Hematopoietic multipotent progenitor cell treated with erythropoietin and hydrocortisone succinate and interleukin-3 and kit ligand, for 8 days (in vitro differentiated cells): ENCODE data around the gene AJAP1.

Experiments used
- DNase-seq: peaks from one replicate; pipeline ENCODE4 v3.0.0-alpha.2; 2015

The AJAP1 gene

DNA sequence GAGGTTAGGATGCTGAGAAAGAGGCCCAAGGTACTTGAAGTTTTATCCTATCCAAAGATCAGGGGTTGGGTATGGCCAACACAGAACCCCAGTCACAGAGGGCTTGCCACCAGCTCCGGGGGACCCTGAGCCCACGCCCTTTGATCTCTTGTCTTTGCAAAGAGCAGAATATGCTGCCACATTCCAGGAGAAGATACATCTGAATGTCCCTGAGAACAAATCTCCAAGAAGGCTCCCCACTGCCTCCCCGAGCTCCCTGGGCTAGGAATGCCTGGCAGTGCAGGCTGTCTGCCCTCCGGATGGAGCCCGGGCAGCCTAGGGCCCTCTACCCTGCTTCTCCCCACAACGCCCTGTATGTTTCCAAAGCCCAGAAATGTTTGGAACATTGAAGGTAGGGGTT is 49.2 kb downstream of the AJAP1 start:
- DNase-seq: no peak

DNA sequence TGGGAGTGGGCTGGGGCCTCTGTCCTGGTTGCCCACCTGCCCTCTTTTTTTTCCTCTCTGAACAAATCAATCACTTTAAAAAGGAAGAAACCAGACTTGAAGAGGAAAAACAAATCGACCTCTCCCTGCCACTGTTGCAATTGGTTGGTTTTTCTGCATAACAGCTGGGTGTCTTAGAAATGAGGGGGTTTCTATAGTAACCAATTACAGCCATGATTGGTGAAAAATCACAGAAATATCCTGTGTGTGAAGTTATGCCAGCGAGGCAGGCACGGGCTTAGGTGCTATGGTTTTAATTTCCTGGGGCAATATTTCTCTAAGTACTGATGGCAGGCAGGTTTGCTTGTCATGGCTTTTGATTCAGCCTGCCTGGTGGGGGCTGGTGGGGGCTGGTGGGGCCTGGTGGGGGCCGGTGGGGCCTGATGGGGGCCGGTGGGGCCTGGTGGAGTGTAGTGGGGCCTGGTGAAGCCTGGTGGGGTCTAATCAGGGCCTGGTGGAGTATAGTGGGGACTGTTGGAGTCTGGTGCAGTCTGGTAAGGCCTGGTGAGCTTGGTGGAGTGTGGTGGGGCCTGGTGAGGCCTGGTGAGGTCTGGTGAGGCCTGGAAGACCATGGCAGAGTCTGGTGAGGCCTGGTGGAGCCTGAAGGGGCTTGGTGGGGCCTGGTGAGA is 54.6 kb downstream of the AJAP1 start:
- no peak for DNase-seq

DNA sequence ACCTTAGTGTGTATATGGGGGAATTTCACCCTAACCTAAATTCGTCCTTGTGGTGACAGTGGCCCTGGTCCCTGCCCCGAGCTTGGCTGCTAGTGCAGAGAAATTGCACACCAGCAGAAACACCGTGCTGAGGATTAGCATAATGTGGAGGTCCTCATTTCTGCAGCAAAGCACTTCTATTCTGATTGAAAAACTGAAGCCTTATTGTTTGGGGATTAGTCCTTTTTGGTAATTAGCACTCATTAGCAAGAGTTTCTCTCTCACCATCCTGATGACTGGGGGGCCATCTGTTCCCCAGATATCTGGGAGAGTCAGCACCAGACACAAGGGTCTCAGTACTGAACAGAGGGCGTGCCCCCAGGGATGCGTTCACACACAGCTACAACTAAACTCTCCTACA is 55.2 kb downstream of the AJAP1 start:
- DNase-seq: no peak

DNA sequence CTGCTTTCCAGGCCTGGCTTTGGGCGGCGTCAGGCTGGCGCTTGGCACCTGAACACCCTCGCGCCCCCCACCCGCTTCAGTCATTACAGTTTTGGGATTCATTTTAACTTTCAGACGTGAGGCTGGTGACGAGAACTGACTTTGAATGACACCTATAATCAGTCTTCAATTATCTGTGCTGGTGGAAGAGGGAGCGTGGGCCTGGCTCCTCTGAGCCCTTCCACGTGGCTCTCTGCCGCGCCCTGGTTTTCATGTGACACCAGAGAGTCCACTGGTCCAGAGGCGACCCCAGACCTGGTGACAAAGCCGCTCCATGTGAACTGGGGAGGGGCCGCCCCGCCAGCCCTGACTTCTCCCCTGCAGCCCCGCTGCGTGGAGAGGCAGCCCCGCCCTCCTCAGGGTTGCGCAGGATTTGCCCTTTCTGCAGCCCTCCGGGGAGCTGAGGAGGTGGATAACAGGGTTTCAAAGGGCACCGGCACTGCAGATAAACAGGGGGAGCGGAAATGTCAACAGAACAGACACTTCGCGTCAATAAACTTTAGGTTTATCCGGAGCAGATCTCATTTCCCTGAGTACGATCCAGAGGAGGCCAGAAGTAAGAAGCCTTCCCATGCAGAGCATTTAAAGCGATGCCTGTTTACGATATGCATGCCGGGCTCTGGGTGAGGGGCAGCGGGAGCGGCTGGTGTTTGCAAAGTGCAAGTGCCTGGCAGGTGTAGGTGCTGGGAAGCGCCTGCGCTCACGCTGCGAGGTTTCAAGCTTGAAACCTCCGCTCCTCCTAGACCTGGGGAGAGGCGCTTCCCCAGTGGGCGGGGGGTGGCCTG is 56.4 kb downstream of the AJAP1 start:
- DNase-seq: no peak

DNA sequence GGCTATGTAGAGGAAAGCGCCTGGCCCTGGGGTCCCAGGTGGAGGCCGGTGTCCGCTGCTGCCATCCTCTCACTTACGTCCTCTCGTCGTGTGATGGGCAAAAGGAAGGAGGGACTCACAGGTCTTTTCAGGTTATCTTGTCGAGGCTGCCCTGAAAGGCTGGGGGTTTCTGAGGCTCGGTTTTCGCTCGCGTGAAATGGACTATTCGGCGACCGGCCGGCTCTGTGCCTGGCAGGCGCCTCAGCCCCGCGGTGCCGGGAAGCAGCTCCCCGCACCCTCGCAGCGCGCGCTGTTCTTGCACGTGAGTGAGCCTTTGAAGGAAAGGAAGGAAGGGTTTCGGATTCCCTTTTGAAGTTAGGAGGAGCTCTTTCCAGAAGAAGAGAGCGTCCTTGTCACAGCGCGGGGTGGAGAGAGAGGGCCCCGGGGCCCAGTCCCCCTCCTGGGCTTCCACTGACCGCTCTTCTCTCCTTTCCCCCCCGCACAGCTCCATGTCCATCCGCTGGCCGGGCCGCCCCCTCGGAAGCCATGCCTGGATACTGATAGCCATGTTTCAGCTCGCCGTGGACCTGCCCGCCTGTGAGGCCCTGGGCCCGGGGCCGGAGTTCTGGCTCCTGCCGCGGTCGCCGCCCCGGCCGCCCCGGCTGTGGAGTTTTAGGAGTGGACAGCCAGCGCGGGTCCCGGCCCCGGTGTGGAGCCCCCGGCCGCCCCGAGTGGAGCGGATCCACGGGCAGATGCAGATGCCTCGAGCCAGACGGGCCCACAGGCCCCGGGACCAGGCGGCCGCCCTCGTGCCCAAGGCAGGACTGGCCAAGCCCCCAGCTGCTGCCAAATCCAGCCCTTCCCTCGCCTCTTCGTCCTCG is 57.2 kb downstream of the AJAP1 start:
- DNase-seq: no peak

DNA sequence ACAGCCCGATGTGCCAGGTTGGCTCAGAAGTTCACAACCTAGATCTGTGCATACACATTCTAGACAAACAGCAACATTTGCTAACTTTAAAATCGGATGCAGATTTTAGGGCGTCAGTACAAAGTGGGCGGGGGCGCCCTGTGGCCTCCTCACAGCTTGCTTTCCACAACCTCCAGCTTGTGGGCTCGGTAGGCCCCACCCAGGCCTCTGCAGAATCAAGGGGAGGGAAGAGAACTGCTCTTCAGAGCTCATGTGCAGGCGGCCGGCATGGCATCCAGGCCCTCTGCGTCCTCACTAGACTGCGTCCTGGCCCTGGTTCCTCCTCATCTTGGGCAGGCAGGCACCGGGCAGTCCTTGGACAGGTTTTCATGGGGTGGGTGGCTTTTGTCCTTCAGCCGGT is 59.3 kb downstream of the AJAP1 start:
- no peak for DNase-seq

DNA sequence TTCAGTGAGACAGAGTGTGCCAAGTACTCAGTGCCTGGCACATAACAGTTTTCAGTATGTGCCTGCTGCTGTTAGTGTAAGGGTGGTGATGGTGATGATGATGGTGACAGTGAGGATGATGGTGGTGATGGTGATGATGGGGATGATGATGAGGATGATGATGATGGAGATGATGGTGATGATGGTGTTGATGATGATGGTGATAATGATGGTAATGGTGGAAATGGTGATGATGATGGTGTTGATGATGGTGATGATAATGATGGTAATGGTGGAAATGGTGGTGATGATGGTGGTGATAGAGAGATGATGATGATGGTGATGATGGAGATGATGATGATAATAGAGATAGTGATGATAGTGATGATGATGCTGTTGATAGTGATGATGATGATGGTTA is 62.0 kb downstream of the AJAP1 start:
- DNase-seq: no peak

DNA sequence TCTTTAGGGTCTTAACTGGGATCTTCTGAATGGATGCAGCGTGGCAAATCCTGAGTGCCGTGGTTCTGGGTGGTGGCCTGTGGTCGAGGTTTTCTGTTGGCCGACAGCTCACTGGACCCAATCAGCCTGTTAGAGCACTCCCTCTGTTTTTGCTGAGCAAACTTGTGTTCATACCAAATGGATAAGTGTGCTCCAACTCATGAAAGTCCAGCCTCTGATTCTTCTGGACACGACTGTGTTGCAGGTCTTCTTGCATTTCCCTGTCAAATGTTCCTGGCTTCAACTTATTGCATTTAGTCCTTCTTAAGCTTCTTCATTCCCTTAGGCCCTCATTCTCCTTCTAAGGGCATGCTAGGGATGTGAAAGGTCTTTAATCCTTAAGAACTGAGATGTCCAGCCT is 63.7 kb downstream of the AJAP1 start:
- DNase-seq: no peak

DNA sequence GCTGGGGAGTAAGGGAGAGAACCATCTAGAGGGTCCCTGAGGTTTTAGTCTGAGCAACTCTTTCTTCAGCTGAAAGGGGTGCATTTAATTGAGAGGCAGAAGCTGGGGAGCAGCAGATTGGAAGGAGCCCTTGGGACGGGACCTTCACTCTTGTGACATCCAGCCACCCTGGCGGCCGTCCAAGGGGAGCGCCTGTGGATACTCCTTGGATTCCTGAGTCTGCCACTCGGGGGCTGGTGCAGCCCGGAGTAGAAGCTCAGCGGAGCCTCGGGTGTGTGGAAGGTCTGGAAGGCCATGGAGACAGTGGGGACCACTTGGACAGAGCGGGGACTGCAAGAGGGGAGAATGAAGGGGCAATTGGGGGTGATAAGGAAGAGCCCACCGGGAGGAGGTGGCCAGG is 68.7 kb downstream of the AJAP1 start:
- DNase-seq: no peak

DNA sequence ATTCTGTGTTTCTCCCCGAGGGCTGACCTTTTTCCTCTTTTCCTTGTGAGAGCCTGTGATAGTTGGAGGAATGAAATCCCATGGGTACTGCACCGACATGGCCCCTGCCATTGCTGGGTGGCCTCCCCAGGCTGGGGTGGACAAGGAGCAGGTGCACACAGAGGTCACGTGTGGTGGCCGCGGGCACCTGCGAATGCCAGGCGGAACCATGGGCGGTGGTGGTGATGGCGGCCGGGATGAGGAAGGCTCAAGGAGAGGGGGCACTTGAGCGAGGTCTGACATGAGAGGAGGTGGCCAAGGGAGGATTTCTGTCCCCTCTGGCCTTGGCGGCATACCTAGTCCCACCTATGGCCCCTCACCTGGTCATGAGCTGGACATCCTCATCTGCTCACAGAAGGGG is 69.6 kb downstream of the AJAP1 start:
- DNase-seq: no peak

DNA sequence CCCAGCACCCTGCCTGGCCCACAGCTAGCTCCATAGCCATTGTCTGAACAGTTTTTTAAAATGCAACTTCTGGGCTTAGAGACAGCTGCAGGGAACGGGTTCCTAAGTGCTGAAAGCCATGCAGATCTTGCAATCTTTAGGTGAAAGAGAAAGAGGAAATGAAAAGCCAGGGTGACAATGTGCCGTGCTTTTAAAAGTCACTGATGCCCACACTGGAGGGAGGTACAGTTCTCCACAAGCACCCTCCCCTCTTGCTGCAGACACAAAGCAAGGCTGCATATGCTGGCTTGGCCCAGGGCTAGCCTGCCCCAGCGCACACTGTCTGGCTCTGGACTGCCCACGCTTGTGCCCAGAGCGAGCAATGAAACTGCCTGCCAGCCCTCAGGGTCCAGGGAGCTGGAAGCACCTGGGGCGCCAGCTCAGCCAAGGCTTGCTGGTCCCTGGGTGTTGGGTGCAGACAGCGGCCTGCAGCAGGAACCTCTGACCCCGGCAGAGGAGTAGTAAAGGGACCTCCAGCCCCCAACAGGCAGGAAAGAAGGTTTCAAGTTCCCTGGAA is 70.4 kb downstream of the AJAP1 start:
- no peak for DNase-seq

DNA sequence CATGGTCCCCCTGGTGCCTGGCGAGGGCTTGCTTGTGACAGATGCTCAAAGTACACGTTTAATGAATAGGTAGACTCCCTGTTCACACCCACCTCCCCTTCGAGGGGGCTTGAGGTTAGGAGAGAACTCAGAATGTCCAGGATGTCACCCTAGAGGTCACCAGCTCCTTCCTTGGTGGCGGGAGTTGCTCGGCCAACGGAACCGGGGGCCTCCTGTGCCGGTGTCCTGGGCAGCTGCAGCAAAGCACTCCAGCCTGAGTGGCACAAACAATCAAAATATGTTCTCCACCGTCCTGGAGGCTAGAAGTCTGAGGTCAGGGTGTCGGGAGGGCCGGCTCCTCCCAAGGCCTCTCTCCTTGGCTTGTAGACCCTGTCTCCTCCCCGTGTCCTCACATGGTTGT is 71.0 kb downstream of the AJAP1 start:
- no peak for DNase-seq

DNA sequence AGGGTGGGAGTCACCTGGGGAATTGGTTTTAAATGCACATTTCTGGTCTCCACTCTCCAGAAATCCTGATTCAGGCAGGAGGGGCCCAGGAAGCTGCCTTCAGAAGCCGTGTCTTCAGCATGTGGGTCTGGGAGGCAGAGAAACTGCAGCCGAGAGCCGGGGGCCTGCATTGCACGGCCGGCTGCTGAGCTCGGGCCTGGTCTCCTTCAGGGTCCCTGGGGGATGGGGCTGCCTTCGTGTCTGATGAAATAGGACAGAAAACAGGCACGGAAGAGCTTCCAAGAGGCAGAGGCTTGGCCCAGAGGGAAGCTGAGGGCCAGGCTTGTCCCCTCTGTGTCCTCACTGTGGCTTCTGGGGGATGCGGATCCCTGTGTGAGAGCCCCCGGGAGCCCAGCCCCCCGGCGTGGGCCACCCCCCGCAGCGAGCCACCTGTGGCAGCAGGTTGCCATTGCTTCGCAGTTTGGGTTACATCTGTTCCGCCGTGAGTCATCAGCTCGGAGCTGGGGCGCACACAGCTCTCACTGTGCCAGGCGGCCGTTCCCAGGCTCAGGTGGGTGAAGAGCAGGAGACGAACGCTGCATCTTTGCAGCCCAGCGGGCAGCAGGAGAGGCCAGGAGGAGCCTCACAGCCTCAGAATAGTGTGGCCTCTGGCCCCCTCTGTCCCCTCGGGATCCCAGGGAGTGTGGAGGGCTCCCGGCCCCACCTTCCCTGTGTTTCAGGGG is 72.4 kb downstream of the AJAP1 start:
- DNase-seq: no peak

DNA sequence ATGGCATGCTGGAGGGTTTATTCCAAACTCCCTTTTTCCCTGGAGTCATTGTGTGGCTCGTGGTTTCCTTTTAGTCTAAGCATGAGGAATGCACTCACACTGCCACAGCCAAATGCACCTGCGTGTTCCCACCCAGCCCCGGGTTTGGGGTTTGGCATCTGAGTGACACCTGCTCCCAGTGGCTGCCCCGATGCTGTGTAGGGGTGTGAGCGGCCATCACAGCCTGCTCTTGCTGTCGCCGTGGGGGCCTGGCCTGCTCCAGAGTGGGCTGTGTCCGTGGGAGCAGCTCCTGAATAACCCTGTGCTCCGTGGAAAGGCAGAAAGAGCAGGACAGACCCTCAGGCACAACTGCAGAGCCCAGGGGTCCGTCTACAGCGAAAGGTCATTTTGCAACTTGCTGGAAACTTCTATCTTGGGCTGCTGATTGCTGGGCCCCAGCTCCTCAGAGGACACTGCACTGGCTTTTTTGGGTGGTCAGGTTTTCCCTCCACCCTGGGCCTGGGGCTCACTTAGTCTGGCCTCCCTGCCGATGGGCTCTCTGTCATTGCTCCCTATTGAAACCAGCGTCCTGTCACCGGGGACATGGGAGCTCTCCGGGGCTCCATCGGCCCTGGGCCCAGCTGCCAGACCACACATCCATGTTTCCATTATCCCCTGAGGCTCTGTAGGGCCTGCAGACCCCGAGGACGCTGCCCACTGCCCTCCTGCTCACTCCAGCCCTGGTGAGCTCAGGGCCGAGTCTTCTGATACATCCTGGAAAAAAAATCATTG is 74.1 kb downstream of the AJAP1 start:
- no peak for DNase-seq

DNA sequence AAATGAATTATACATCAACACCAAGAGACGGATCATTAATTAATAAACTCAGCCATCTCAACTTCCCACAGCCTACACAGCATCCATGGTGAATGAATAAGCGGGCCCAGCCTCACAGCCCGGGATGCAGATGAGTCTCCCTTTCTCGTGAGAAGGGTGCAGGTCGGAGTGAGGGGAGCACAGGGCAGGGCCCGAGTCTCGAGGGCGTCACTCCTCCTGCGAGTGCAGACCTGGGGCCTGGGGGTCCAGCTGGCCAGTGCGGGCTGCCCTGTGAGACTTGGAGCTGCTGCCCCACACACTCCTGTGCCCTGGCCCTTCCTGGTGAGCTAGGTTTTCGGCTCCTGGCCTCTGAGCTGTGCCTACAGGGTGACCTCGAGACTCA is 74.7 kb downstream of the AJAP1 start:
- no peak for DNase-seq

DNA sequence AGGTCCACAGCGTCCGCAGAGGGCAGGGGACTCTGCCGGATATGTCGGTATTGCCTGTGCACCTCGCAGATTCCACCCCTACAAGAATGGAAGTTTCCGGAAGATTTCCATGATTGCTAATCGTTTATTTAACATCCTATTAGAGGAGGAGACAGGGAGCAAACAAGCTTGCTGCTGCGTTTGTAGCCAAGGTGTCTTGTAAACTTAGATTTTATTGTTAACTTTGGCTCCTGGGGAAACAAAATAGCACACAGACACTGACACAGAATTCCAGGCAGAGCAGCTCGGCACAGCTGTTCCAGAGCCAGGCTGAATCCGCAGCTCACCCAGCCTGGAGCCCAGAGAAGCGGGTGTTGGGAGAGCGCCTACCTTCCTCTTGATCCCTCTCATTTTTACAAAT is 75.7 kb downstream of the AJAP1 start:
- DNase-seq: no peak

DNA sequence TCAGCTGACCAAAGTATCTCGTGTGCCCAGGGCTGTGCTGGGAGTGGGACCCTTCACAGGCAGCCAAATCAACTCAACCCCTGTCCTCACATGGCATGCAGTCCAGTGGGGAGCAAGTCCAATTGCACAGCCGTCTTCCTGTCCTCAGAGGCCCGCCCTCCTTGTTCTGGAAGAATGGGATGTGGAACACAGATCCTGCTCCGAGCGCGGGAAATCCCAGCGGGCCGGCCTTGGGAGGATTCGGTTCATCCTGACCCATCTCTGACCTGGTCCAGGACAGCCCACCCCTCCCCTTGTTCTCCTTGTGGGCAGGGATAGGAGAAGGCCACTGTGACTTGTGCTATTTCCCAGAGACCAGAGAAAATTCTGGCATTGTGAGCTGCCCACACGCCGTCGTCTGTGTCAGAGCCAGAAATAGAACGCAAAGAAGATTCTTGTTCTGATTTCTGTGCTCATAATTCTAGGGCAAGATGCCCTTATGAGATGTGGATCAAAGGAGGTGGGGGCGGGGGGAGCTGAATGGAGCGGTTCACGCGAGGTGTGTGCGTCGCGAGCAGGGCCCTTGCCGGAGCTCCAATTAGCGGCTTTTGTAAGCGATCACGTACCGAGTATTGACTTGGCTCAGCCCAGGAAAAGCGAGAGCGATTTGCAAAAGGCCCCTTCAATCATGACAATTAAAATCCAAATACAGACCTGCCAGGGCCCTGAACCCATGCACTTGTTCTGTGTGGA is 79.2 kb downstream of the AJAP1 start:
- no peak for DNase-seq

DNA sequence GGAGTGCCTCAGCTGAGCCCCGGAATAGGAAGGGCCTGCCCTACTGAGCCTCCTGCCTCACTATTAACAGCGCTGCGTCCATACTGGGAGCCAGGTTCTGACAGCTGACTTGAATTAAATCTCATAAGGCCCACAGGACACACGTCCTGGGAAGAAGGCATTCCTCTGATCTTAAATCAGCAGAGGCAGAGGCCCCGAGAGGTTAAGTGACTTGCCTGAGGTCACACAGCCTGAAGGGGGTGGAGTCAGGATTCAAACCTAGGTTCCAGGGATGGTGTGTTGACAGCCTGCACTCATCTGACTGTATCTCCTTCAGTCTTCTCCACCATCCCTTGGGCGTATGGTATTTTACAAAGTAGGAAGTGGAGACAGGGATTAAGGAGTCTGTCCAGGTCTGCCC is 79.8 kb downstream of the AJAP1 start:
- DNase-seq: no peak

DNA sequence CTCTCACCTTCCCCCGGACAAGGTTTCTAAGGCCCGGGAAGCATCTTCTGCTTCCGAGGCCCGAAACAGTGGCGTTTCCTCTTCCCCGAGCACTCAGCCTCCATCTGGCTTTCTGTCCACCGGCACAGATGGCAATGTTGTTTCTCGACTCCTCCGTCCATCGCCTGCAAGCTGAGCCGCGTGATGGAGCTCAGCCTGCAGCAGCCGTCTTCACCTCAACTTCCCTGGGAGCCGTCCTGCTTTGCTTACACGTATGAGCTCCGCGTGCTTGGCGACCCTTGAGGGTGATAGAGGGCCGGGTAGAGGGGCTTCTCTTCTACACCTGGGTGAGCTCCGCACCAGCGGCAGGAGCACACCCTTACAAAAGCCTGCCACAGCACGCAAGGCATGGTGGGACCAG is 80.4 kb downstream of the AJAP1 start:
- DNase-seq: no peak

DNA sequence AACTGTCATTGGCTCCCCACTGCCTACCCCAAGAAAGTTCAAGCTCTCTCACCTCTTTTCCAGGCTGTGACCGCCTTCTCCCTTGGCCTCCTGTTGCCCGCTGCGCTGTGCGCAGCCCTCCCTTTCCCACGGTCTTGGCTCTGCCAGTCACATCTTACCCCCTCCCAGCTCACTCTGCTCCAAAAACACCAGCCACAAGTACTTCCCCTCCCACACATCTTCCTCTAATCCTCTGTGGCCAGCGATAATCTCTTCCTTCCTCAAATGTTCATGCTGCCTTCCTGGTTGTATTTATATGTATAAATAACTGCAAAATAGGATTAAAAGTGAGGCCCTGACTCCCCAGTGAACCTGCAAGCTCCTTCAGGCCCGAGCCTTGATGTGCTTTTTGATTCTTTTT is 81.8 kb downstream of the AJAP1 start:
- DNase-seq: peak; percentile 3

DNA sequence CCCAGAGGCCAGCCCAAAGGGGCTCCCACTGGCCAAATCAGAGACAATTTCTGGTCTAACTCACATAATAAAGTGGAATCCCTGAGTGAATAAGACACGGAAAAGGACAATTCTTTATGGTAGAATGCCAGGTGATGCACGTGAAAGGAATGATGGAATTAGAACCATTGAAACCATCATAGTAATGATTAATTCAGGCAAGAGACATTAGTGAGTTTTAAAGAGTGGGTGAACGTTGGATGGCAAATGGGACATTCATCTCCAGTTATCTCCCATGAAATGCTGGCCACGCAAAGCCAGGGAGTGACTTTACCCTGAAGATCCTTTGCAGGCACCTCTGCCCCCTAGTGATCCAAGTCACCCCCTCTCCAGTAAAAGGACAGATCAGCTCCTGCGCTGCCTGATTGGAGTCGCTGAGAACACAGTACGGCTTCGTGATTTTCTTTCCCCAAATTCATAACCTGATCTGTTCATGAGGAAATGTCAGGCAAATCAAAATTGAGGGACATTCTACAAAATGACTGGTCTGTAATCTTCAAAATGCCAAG is 87.5 kb downstream of the AJAP1 start:
- DNase-seq: no peak
